Astrocyte of the cerebellum (primary cell): ENCODE results near the gene DLGAP1.

Experiments
- DNase-seq: peaks from one replicate; pipeline ENCODE4 v3.0.0-alpha.2; 2011; ENCODE audit warnings: low read depth
- H3K4me3 ChIP-seq: 2 replicates; pipeline ENCODE4 v1.5.1; 2011; ENCODE audit warnings: mild to moderate bottlenecking, low read depth, low read length, moderate library complexity
- in situ Hi-C: cut with HindIII; loops from 2 replicates; pipeline ENCODE4 v1.10.0; 2017; ENCODE audit warnings: low sequenced_read_pairs
- TF ChIP-seq, protein P1 (sequence below): IDR thresholded peaks from 2 replicates; pipeline ENCODE4 v1.5.1; 2012; ENCODE audit warnings: low read length, low read depth, moderate library complexity, mild to moderate bottlenecking; ENCODE audit errors: missing control alignments

DLGAP1 gene

DNA sequence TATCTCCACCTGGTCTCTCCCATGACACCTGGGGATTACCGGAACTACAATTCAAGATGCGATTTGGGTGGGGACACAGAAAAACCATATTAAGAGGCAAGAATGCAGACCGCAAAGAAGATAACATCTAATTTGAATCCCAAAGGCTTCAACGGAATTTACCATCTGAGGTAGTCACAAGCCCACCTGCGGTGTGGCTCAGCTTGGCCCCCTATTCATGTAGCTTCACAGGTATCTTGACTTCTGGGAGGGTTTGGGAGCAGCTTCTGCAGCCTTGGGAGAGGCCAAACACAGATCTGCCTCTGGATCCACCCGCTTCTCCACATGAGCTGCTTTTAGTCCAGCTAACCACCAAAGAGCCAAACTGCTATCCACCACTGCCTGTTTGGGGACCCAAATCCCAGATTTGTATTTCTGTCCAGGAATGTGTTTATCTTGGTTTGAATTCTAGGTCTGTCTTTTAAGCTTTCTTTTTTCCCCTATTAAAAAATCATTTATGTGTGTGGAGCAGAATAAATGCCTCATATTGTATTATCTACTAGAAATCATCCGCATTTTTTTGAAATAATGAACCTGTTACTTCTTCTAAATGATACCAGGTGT, 247.6 kb downstream of the DLGAP1 start:
- TF ChIP-seq, protein P1, sequence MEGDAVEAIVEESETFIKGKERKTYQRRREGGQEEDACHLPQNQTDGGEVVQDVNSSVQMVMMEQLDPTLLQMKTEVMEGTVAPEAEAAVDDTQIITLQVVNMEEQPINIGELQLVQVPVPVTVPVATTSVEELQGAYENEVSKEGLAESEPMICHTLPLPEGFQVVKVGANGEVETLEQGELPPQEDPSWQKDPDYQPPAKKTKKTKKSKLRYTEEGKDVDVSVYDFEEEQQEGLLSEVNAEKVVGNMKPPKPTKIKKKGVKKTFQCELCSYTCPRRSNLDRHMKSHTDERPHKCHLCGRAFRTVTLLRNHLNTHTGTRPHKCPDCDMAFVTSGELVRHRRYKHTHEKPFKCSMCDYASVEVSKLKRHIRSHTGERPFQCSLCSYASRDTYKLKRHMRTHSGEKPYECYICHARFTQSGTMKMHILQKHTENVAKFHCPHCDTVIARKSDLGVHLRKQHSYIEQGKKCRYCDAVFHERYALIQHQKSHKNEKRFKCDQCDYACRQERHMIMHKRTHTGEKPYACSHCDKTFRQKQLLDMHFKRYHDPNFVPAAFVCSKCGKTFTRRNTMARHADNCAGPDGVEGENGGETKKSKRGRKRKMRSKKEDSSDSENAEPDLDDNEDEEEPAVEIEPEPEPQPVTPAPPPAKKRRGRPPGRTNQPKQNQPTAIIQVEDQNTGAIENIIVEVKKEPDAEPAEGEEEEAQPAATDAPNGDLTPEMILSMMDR, result no peak
- H3K4me3 ChIP-seq, result no peak overlapping the region
- in situ Hi-C loops, result no loop called here
- no peak for DNase-seq

DNA sequence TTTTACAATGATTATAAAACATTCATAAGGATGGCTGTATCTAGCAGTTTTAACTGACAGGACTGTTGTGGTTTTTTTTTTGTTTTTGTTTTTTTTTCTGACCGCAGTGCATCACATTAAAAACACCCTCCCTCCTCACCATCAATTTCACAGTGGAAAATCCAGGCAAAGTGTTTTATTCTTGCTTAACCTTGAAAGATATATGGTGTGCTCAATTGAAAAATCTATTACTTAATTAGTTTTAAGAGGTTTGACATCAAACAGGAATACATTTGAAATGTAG, 250.7 kb downstream of the DLGAP1 start:
- no peak overlapping the region for H3K4me3 ChIP-seq
- DNase-seq, result no peak
- TF ChIP-seq, protein P1, result no peak
- in situ Hi-C loops, result no loop called here

DNA sequence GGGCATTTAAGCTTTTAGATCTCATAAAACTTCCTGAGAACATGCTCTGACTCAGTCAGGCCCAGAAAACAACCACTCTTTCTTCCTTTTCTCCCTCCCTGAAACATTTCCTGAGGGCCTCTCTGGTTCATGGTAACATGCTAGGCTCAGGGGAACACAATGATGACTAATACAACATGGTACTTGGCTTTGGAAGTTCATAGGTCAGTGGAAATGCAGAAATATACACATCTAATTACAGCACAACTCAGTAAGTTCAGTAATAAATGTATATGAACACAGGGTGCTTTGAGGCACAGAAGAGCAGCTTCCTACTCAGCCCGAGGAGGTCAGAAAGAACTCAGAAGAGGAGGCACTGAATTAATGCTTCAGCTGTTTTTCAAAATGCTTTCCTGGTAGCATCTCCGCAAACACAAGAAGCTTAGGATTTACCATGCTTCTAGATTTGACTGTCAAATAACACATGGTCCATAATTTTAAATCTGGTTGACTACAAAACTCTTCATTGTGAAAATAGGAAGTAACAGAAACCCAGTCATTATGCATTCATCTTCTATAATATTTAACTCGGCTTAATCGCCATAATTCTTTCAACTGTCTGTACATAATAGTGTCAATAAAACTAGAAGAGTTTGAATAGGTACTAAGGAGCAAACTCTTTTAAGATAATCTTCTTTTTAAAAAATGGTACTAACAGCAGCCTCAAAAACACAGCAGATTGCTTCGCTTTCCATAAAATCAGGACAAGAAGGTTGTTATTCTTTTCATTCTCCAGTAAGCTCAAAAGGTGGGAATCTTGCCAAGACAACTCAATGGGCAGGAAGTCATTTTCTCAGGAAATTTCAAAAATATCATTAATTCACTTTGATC, 251.3 kb downstream of the DLGAP1 start:
- TF ChIP-seq, protein P1, result no peak
- H3K4me3 ChIP-seq, result no peak overlapping the region
- in situ Hi-C loops, result no loop called here
- no peak for DNase-seq

DNA sequence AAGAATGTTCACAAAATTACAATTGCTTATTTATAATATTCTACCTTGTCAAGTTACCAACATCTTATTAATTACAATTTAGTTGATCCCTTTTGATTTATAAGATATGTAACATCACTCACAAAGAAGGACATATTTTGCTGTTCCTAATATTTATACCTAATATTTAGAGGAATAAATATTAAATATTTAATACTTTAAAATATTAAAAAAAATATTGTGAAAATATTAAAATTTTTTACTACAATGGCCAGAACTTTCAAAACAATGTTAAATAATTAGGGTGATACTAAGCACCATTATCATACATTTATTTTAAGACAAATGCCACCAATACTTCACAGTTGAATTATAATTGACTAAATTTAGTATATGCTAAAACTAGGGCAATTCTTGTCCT, 254.7 kb downstream of the DLGAP1 start:
- in situ Hi-C loops, result no loop called here
- no peak overlapping the region for H3K4me3 ChIP-seq
- TF ChIP-seq, protein P1, result no peak
- no peak for DNase-seq

DNA sequence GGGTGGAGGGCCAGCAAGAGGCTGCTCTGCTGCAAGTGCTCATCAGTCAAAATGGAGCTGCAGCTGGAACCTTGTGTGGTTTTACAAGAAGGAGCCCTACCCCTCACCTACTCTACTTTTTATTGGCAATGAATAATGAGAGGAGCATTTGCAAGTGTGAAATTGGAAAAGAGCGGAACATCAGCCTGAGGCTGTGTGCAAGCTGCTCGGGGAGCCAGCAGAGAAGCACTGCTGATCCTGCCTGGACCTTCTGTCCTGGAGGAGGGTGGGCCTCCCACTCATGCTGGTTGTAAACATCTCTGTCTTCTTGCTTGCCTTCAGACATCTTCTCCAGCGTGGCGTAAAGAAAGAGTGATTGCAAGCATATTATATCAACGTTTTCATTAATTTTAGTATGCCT, 256.2 kb downstream of the DLGAP1 start:
- DNase-seq, result no peak
- H3K4me3 ChIP-seq, result no peak overlapping the region
- in situ Hi-C loops, result no loop called here
- TF ChIP-seq, protein P1, result no peak

DNA sequence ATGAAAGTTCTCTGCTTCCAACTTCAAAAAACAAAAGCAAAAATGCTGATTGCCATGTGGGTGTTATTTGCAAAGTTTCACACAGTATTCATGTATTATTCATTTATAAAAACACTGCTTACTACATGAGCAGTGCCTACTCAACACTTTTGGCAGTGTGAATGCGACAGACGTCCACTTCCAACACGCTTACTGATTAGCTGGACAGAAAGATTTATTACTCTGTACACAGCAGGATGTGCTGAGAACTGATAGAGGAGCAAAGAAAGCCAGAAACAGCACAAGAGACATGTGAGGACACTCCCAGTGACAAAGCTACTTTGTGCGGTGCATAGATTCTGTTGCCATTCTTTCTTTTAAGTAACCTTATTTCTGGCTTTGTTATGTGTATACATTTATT, 258.8 kb downstream of the DLGAP1 start:
- in situ Hi-C loops, result no loop called here
- no peak overlapping the region for H3K4me3 ChIP-seq
- no peak for DNase-seq
- TF ChIP-seq, protein P1, result no peak
